NCI-H2196 (cell line): Measurements from ENCODE around the gene TBC1D30.
"Not testable (repeated sequence)": the region's sequence is repeated elsewhere in the genome, so short reads cannot be mapped to it uniquely, and the experiment has no call there.

ENCODE experiments used
- DNase-seq: peaks from one replicate; lab custom pipeline; 2025; ENCODE audit not compliant: unreplicated experiment; lab: John Stamatoyannopoulos, UW

The TBC1D30 gene

GRCh38 chr12:64806173-64806572 lies 18.3 kb upstream of the TBC1D30 start:
- DNase-seq, result no peak

DNA sequence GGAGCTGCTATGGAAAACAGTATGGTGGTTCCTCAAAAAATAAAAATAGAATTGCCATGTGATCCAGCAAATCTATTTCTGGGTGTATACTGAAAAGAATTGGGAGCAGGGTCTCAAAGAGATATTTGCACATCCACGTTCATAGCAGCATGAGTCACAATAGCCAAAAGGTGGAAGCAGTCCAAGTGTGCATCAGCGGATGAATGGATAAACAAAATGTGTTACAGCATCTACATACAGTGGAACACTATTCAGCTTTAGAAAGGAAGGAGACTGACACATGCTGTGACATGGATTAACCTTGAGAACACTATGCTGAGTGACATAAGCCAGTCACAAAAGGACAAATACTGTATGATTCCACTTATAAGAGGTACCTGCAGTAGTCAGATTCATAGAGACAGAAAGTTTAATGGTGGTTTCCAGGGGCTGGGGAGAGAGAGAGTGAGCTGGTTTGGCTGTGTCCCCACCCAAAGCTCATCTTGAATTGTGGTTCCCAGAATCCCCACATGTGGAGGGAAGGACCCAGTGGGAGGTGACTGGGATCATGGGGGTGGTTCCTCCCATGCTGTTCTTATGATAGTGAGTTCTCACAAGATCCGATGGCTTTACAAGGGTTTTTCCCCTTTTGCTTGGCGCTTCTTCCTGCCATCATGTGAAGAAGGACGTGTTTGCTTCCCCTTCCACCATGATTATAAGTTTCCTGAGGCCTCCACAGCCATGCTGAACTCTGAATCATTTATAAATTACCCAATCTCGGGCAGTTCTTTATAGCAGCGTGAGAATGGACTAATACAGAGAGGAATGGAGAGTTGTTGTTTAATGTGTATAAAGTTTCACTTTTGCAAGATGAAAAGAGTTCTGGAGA lies 17.6 kb upstream of the TBC1D30 start:
- DNase-seq, result no peak

GRCh38 chr12:64808110-64808509 lies 16.3 kb upstream of the TBC1D30 start:
- DNase-seq, result no peak

GRCh38 chr12:64810831-64811230 lies 13.6 kb upstream of the TBC1D30 start:
- no peak for DNase-seq

- DNase-seq, result no peak
These were observed 10.7 kb upstream of the TBC1D30 start for GRCh38 chr12:64813723-64814122.

- DNase-seq, result peak; percentile 33
These were observed 10.0 kb upstream of the TBC1D30 start for GRCh38 chr12:64814432-64814831.

DNA sequence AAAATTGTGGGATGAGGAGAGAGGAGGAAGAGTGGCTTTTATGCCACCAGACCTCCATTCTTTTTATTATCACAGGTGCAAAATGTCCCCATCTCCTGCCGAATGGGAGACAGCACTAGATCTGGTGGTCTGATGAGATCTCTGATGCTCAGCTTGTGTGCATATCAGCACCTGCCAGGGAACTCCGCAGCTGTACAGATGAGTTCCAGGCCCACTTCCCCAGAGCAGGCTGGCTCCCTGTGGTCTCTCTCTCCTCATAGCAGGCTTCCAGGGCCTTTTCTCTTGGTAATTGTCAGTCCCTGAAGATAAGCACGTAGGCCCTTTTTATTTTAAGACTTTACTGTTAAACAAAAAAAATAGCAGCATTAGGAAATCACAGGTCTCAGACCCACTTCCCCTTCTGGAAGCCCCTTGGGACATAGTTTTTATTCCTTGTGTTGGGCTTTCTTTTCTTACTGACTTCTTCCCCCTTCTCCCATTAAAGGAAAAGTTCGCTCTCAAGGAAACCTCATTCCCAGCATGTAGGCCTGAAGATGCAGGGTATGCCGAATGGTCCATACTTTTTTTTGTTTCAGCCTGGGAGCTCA lies 4.5 kb upstream of the TBC1D30 start:
- no peak for DNase-seq

- no peak for DNase-seq
These were observed 3.9 kb upstream of the TBC1D30 start for GRCh38 chr12:64820593-64820992.

DNA sequence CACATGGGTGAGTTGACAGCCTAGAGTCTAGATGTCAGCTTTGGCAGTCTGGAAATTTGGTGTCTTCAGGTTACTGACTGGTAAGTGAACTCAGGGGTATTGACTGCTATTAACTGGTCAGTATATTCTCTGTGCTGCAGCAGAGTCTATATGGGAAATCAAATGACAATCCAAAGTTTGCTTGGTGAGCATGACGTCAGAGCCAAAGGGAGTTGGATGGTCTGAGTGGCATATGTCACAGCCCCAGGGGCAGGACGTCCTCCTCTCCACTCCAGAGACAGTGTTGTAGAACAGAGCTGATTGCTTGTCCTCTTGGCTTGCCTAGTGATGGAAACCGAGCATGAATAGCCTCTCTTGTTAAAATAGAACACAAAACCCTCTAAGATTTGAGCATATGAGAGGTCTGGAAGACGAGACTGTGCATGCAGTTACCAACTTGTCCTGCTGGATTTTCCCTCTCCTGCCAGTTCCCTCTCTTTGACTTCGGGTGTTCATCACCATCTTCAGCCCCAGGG lies 3.3 kb upstream of the TBC1D30 start:
- no peak for DNase-seq

GRCh38 chr12:64824130-64824499 lies 332 bp upstream of the TBC1D30 start:
- DNase-seq, result no peak

DNA sequence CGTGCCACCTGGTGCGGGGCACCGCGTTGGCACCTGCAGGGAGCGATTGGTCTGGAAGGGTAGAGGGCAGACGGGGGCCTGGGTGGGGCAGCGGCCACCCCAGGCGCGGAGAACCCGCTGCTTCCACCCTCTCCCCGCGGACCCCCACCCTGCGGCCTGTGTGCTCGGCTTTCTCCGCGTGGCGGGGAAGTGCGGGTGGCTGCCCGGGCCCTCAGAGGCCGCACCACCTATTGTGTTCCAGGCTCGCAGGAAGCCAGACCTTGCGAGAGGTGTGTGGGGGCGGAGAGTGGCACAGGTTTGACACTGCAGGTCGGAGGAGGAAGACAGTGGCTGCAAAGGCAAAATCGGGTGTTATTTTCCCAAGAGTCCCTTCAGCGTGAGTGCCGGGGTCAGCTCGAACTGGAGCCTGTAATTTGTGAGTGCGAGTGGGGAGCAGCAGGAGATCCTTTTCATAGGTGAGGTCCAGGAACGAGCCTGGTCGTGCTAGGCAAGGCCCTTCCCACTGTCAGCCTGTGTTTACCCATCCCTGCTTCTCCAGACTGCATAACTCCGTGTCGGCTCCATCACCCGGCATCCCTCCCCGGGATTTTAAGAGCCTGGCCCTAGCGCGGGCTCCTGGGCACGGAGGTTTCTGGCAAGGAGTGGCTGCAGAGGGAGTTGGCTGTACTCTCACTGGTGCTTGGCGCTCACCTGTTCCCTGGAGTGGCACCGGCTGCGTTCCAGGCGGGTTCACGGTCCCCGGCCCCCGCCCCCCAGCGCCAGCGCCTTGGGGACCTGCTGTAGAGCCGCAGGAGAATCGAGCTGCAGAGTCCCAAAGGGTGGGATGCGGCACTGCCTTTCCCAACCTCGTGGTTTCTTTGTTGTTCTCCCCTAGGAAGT lies 935 bp downstream of the TBC1D30 start:
- DNase-seq, result peak; percentile 37

GRCh38 chr12:64826234-64826633 lies 1.8 kb downstream of the TBC1D30 start:
- peak; percentile 69 for DNase-seq

DNA sequence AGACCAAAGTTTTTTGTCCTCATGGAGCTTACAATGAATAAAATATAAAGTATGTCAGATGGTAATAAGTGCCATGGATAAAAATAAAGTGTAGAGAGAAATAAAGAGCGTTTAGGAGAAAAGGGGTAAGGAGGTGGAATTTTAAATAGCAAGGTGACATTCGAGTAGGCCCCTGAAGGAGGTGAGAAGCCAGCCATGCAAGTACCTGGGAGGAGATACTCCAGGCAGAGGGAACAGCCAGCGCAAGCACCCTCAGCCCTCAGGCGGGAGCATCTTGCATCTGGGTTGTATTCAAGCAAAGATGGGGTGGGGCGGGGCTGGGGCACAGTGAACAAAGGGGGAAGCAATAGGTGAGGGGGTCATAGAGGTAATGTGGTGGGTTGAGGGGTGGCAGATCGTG lies 4.3 kb downstream of the TBC1D30 start:
- no peak for DNase-seq

- DNase-seq, result no peak
These were observed 9.5 kb downstream of the TBC1D30 start for GRCh38 chr12:64833928-64834327.

GRCh38 chr12:64835901-64836300 lies 11.5 kb downstream of the TBC1D30 start:
- DNase-seq, result no peak

DNA sequence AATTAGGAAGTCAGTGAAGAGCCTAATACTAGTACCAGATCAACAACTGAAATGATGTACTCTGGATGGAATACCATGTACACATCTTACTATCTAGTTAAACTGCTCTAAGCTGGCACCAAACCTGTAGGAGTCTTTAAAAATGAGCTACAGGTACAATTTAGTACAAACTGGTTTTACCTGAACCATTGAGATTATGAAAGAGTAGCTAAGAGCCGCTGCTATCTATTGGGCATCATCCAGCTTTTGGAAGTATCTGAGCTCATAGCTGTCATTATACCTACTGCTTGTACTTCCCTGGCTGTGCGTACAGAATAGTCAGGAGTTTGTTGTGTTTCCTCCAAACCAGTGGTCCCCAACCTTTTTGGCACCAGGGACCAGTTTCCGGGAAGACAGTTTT lies 12.4 kb downstream of the TBC1D30 start:
- DNase-seq, result peak; percentile 11

DNA sequence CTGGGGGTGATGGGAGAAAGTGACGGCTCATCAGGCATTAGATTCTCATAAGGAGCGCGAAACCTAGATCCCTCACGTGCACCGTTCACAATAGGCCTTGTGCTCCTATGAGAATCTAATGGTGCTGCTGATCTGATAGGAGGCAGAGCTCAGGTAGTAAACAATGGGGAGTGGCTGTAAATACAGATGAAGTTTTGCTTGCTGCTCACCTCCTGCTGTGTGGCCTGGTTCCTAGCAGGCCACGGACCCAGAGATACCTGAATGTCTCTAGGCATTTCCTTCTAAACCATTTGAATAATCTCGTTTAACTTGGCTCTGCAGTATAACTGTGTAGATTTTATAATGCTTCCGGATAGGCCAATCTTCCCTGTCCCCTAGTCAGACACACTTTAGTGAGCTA lies 13.0 kb downstream of the TBC1D30 start:
- no peak for DNase-seq

DNA sequence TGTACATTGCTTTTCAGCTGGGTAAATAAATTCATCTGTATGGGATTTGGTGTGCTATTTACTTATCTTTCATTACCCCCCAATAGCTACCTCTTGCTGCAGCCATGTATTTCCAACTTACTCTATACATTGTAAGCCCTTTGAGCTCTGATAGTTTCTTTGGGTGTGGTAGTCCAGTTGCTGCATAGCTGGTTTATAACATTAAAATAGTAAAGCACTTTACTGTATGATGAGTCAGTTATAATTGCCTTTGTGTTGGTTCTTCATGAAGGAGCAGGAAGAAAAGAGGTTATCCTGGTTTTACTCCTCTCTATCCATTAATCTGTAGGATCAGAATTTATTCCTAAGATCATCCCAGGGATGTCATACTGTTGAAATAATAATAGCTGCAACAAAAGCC lies 15.7 kb downstream of the TBC1D30 start:
- DNase-seq, result no peak

DNA sequence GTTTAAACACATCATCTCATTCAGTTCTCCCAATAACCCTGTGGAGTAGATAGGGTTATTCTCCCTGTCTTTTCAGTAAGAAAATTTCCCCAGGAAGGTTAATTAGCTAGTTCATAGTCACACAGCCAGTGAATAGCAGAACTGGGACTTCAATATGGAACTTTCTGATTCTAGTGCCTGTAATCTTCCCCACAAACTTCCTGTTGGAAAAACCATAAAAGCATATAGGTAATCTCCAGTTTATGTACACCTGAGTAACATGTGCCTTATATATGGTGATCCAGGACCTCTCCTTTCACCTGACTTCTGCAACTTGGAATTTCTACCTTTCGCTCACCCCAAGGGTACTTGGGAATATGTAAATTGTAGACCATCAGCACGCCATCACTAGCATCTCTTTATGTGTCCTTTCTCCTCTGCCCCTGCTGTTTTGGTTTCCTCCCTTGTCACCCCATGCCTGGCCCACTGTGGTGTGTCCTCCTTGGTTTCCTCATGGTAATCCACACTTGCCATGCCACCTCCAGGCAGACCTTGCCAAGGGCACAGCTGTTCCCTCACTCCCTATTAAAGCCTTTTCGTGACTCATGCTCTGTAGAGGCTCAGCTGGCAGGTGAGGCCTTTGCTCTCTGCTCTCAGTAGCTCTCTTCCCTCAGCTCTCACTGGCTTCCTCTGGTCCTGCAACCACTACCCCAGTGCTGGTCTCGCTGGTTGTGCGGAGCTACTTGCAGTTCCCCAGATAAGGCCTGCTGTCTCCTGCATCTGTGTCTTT lies 16.7 kb downstream of the TBC1D30 start:
- DNase-seq, result no peak

DNA sequence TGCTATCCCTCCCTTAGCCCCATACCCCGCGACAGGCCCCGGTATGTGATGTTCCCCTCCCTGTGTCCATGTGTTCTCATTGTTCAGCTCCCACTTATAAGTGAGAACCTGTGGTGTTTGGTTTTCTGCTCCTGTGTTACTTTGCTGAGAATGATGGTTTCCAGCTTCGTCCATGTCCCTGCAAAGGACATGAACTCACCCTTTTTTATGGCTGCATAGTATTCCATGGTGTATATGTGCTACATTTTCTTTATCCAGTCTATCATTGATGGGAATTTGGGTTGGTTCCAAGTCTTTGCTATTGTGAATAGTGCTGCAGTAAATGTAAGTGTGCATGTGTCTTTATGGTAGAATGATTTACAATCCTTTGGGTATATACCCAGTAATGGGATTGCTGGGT lies 24.0 kb downstream of the TBC1D30 start:
- not testable (repeated sequence) for DNase-seq
